Right atrium auricular region (tissue), 2 donors: ENCODE data around the gene FCN3. TPM values are rescaled to one million over a fixed set of nuclear protein-coding genes. Genes with fewer than 3 reads are reported as not detected.

Experiments
- DNase-seq: peaks from one replicate; pipeline ENCODE4 v3.0.0-alpha.2; 2019; ENCODE audit warnings: low spot score
- H3K27ac ChIP-seq, 2 donors: fragments of 200-600 bp; sonication (generic); 1 replicate in 1 of 2; 2 replicates in 1 of 2; pipeline ENCODE4 v1.5.1; 2016 to 2019
- H3K27me3 ChIP-seq, 2 donors: fragments of 200-600 bp; sonication (generic); one replicate each; pipeline versions ENCODE4 v1.5.1 to v1.6.0; 2017 to 2019
- H3K36me3 ChIP-seq: fragments of 200-600 bp; sonication (generic); one replicate; pipeline ENCODE4 v1.5.1; 2016
- H3K4me1 ChIP-seq, 2 donors: fragments of 200-600 bp; sonication (generic); one replicate each; pipeline versions ENCODE4 v1.5.1 to v1.6.0; 2017 to 2019
- H3K4me3 ChIP-seq, 2 donors: fragments of 200-600 bp; sonication (generic); 1 replicate in 1 of 2; 2 replicates in 1 of 2; pipeline ENCODE4 v1.5.1; 2017 to 2019; ENCODE audit warnings: mild to moderate bottlenecking in 1 of 2, moderate library complexity in 1 of 2
- H3K9me3 ChIP-seq, 2 donors: fragments of 200-600 bp; sonication (generic); one replicate each; pipeline ENCODE4 v1.5.1; 2019
- CTCF ChIP-seq, 2 donors: fragments of 200-600 bp; sonication (generic); IDR thresholded peaks; one replicate each; pipeline ENCODE4 v1.5.1; 2019; ENCODE audit warnings: antibody characterized with exemption in 2 of 2
- total RNA-seq, 2 donors: library from RNA; depleted of rRNA; stranded (reverse); fragments of >200 nt; gene quantifications; one replicate each; pipeline ENCODE4 v1.1.0, GENCODE V29; 2016

The FCN3 gene
- total RNA-seq, 2 donors from 2014 or later, result 21.1 to 36.6 TPM

GRCh38 chr1:27394282-27394658, 19.6 kb upstream of the FCN3 start:
- Histone ChIP-seq H3K4me3 (no peak overlapping the region), H3K27me3 (no peaks in the 10 kb centered on the region), H3K27ac (peak overlapping the region in 1 of 2 donors; percentile 34), H3K36me3 (no peaks in the 10 kb centered on the region), H3K9me3 (no peaks in the 10 kb centered on the region), H3K4me1 (peaks cover 0 to 43% of the 10 kb centered on the region in 2 donors)
- TF ChIP-seq CTCF (IDR thresholded peaks at IDR 0.05), result no peak
- DNase-seq, result no peak

GRCh38 chr1:27393641-27394281, 19.1 kb upstream of the FCN3 start:
- Histone ChIP-seq H3K36me3 (no peaks in the 10 kb centered on the region), H3K27ac (peak overlapping the region in 1 of 2 donors; percentile 92), H3K4me3 (no peak overlapping the region), H3K9me3 (no peaks in the 10 kb centered on the region), H3K27me3 (no peaks in the 10 kb centered on the region), H3K4me1 (peaks cover 0 to 41% of the 10 kb centered on the region in 2 donors)
- DNase-seq, result no peak
- no peak for TF ChIP-seq CTCF (IDR thresholded peaks at IDR 0.05)

GRCh38 chr1:27392778-27393635, 18.4 kb upstream of the FCN3 start:
- no peaks in the 10 kb centered on the region for H3K27me3 ChIP-seq
- H3K4me3 ChIP-seq, result peak overlapping the region; percentile 56 to 70
- H3K36me3 ChIP-seq, result no peaks in the 10 kb centered on the region
- no peak for TF ChIP-seq CTCF (IDR thresholded peaks at IDR 0.05)
- peaks cover 0 to 44% of the 10 kb centered on the region in 2 donors for H3K4me1 ChIP-seq
- no peaks in the 10 kb centered on the region for H3K9me3 ChIP-seq
- peak overlapping the region; percentile 88 to 92 for H3K27ac ChIP-seq
- DNase-seq, result no peak

- Histone ChIP-seq H3K4me3 (peak within 1 kb of the TSS; percentile 56 to 70), H3K9me3 (no peaks in the 10 kb centered on the region), H3K36me3 (no peaks in the 10 kb centered on the region), H3K27me3 (no peaks in the 10 kb centered on the region), H3K4me1 (peaks cover 0 to 42% of the 10 kb centered on the region in 2 donors), H3K27ac (peak within 1 kb of the TSS; percentile 88 to 92)
- peak; percentile 35 to 78 for TF ChIP-seq CTCF (IDR thresholded peaks at IDR 0.05)
- peak; percentile 95 for DNase-seq
Measured at GRCh38 chr1:27392096-27392777, 17.6 kb upstream of the FCN3 start, which contains the start of gene GPR3. Gene GPR3, plus strand, starts transcription at chr1:27392622. Its CDS starts 1,177 bp downstream, at chr1:27393799.

- Histone ChIP-seq H3K9me3 (no peaks in the 10 kb centered on the region), H3K4me3 (peak overlapping the region; percentile 56 to 70), H3K4me1 (peaks cover 0 to 37% of the 10 kb centered on the region in 2 donors), H3K36me3 (no peaks in the 10 kb centered on the region), H3K27ac (peak overlapping the region; percentile 88 to 92), H3K27me3 (no peaks in the 10 kb centered on the region)
- peak; percentile 80 for DNase-seq
- TF ChIP-seq CTCF (IDR thresholded peaks at IDR 0.05), result no peak
Measured at GRCh38 chr1:27391511-27392095, 17.0 kb upstream of the FCN3 start.
